ENCODE results near the gene CCDC9B. TPM values are rescaled to one million over a fixed set of nuclear protein-coding genes. Genes with fewer than 3 reads are reported as not detected.
A peak's percentile ranks its signal among the peaks of the same experiment; 100 is the strongest.

The CCDC9B gene
- total RNA-seq, 6 donors from 2014 or later = 15.5 to 140 (median 68.1) TPM

GRCh38 chr15:40286061-40286532, 54.6 kb downstream of the CCDC9B start:
- H3K27me3 ChIP-seq = peaks cover 0 to 30% (median 24%) of the 10 kb centered on the region in 4 donors

DNA sequence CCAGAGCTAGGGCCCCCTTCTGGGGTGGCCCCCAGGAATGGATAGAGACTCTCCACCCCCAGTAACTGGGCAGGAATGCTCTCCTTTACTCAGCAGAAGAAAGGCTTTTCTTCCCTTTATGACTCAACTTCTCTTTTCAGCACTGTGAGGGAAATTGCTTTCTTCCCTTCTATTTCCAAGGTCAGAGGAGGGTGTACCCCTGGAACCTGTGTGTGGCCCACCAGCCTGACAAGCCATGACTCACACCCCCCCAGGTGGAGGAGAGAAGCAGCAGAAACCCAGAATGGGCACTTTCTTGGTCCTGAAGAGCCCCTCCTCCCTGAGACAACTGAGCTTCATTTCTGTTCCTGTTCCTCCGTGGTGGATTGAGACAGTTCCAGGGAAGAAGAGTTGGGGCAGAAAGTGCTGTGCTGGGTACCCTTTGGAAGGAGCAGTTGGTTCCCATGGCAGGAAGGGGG, 55.2 kb downstream of the CCDC9B start:
- no peak for TF ChIP-seq EP300 (IDR thresholded peaks at IDR 0.05)
- no peak for TF ChIP-seq POLR2A (IDR thresholded peaks at IDR 0.05)
- TF ChIP-seq POLR2AphosphoS5 (IDR thresholded peaks at IDR 0.05) = no peak
- TF ChIP-seq, protein P1, sequence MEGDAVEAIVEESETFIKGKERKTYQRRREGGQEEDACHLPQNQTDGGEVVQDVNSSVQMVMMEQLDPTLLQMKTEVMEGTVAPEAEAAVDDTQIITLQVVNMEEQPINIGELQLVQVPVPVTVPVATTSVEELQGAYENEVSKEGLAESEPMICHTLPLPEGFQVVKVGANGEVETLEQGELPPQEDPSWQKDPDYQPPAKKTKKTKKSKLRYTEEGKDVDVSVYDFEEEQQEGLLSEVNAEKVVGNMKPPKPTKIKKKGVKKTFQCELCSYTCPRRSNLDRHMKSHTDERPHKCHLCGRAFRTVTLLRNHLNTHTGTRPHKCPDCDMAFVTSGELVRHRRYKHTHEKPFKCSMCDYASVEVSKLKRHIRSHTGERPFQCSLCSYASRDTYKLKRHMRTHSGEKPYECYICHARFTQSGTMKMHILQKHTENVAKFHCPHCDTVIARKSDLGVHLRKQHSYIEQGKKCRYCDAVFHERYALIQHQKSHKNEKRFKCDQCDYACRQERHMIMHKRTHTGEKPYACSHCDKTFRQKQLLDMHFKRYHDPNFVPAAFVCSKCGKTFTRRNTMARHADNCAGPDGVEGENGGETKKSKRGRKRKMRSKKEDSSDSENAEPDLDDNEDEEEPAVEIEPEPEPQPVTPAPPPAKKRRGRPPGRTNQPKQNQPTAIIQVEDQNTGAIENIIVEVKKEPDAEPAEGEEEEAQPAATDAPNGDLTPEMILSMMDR (IDR thresholded peaks at IDR 0.05) = no peak
- peaks cover 0 to 35% (median 25%) of the 10 kb centered on the region in 4 donors for H3K27me3 ChIP-seq
- no peak overlapping the region for H3K27ac ChIP-seq
- no peaks in the 10 kb centered on the region for H3K9me3 ChIP-seq
- H3K4me3 ChIP-seq = no peak overlapping the region
- H3K4me1 ChIP-seq = peaks cover 27 to 37% (median 35%) of the 10 kb centered on the region in 4 donors
- DNase-seq = no peak
- WGBS, 2 donors = 27 to 40% methylated on average over 1 of the region's 1 CpG
- peaks cover 0 to 12% (median 3%) of the 10 kb centered on the region in 4 donors for H3K36me3 ChIP-seq
- no peak for ATAC-seq (ENCODE audit: low FRiP score in 2 of 2)

More at GRCh38 chr15:40286061-40286532, 54.6 kb downstream of the CCDC9B start:
- Histone ChIP-seq H3K27ac (no peak overlapping the region), H3K4me1 (peaks cover 29 to 41% (median 39%) of the 10 kb centered on the region in 4 donors), H3K9me3 (no peaks in the 10 kb centered on the region), H3K4me3 (no peak overlapping the region), H3K36me3 (peaks cover 0 to 14% (median 3%) of the 10 kb centered on the region in 4 donors)
- DNase-seq = no peak
- WGBS, 2 donors = 82 to 89% methylated on average over 6 to 7 of the region's 7 CpGs
- ATAC-seq (ENCODE audit: low FRiP score in 2 of 2) = no peak
- no peak for TF ChIP-seq EP300 (IDR thresholded peaks at IDR 0.05)
- TF ChIP-seq, protein P1 (IDR thresholded peaks at IDR 0.05) = no peak
- no peak for TF ChIP-seq POLR2A (IDR thresholded peaks at IDR 0.05)
- no peak for TF ChIP-seq POLR2AphosphoS5 (IDR thresholded peaks at IDR 0.05)

DNA sequence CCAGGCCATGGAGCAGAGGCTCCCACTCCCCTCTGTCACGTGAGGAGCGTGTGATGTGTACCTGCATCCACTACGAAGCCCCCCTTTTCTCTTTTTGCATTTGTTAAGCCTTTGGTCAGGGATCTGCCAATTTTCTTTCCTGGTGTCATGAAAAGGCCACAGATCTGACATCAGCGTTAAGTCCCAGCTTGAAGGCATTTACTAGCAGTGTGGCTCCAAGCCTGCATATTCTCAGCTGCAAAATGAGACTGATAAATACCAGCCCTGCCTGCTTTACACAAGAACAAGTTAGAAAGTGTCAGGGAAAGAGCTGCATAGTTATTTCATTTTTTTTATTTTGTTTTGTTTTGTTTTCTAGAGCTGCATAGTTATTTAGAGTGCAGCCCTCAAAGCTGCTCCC, 55.6 kb downstream of the CCDC9B start:
- DNase-seq (no peak), ATAC-seq (ENCODE audit: low FRiP score in 2 of 2) (no peak)
- Histone ChIP-seq H3K9me3 (no peaks in the 10 kb centered on the region), H3K4me1 (peaks cover 27 to 34% (median 33%) of the 10 kb centered on the region in 4 donors), H3K4me3 (no peak overlapping the region), H3K36me3 (peaks cover 0 to 9% (median 3%) of the 10 kb centered on the region in 4 donors), H3K27me3 (peaks cover 1 to 39% (median 27%) of the 10 kb centered on the region in 4 donors), H3K27ac (no peak overlapping the region)
- TF ChIP-seq, protein P1 (IDR thresholded peaks at IDR 0.05) = no peak
- TF ChIP-seq POLR2A (IDR thresholded peaks at IDR 0.05) = no peak
- TF ChIP-seq POLR2AphosphoS5 (IDR thresholded peaks at IDR 0.05) = no peak
- TF ChIP-seq EP300 (IDR thresholded peaks at IDR 0.05) = no peak
- WGBS, 2 donors = 81 to 85% methylated on average over 4 of the region's 4 CpGs

- H3K36me3 ChIP-seq = peaks cover 0 to 2% (median 0%) of the 10 kb centered on the region in 4 donors
These were observed 57.0 kb downstream of the CCDC9B start for GRCh38 chr15:40283615-40284300.

More at GRCh38 chr15:40283615-40284300, 57.0 kb downstream of the CCDC9B start:
- WGBS, 2 donors = 35 to 43% methylated on average over 21 to 32 of the region's 33 CpGs
- H3K27ac ChIP-seq = no peak overlapping the region
- H3K4me3 ChIP-seq = peak overlapping the region in 1 of 4 donors; percentile 54
- H3K4me1 ChIP-seq = peaks cover 31 to 44% (median 43%) of the 10 kb centered on the region in 4 donors
- no peak for DNase-seq
- ATAC-seq (ENCODE audit: low FRiP score in 2 of 2) = no peak
- peaks cover 1 to 48% (median 30%) of the 10 kb centered on the region in 4 donors for H3K27me3 ChIP-seq
- no peak for TF ChIP-seq POLR2AphosphoS5 (IDR thresholded peaks at IDR 0.05)
- TF ChIP-seq, protein P1 (IDR thresholded peaks at IDR 0.05) = no peak
- TF ChIP-seq POLR2A (IDR thresholded peaks at IDR 0.05) = no peak
- TF ChIP-seq EP300 (IDR thresholded peaks at IDR 0.05) = no peak
- H3K9me3 ChIP-seq = no peaks in the 10 kb centered on the region

Measured in upper lobe of left lung (tissue), 6 donors.